HepG2 (cell line): ENCODE measurements around the gene MOAP1. TPM values are rescaled to one million over a fixed set of nuclear protein-coding genes. Genes with fewer than 3 reads are reported as not detected.

Source experiments
- ATF7-NPFF ChIP-seq: sonication (generic); formaldehyde crosslinking; IDR thresholded peaks from 2 replicates; pipeline ENCODE4 v1.8.1; 2023; ENCODE audit warnings: mild to moderate bottlenecking, low read depth, missing genetic modification reagents, moderate library complexity
- EHMT2 ChIP-seq: fragments of 200-600 bp; sonication (generic); IDR thresholded peaks from 2 replicates; pipeline ENCODE4 v1.7.0; 2017; ENCODE audit warnings: antibody characterized with exemption, low read depth, low read length, borderline replicate concordance
- ETV6 ChIP-seq: sonication (generic); formaldehyde crosslinking; conservative IDR thresholded peaks from 2 replicates; pipeline ENCODE4 v1.4.0; 2020; ENCODE audit warnings: missing genetic modification reagents
- FOXM1 ChIP-seq: sonication (generic); formaldehyde crosslinking; IDR thresholded peaks from 2 replicates; pipeline ENCODE4 v1.5.0; 2020; ENCODE audit warnings: missing genetic modification reagents
- GLI4 ChIP-seq: sonication (generic); formaldehyde crosslinking; IDR thresholded peaks from 2 replicates; pipeline ENCODE4 v1.5.1; 2020; ENCODE audit warnings: missing genetic modification reagents, mild to moderate bottlenecking, moderate library complexity, borderline replicate concordance
- HNRNPL ChIP-seq: fragments of 200-400 bp; formaldehyde crosslinking; IDR thresholded peaks from 2 replicates; pipeline ENCODE4 v1.6.1; 2017; ENCODE audit warnings: mild to moderate bottlenecking, low read depth, low read length
- KDM4B ChIP-seq: sonication (generic); formaldehyde crosslinking; IDR thresholded peaks from 2 replicates; pipeline ENCODE4 v1.4.0; 2020; ENCODE audit warnings: missing genetic modification reagents
- KDM5A ChIP-seq: fragments of 200-600 bp; sonication (generic); IDR thresholded peaks from 2 replicates; pipeline ENCODE4 v1.7.0; 2018; ENCODE audit warnings: antibody characterized with exemption, mild to moderate bottlenecking, low read length, borderline replicate concordance
- KLF16 ChIP-seq, 2 experiments: sonication (generic) in 1 of 2; formaldehyde crosslinking in 1 of 2; IDR thresholded peaks; 2 replicates each; pipeline versions ENCODE4 v1.6.1 to v1.8.0; 2016 to 2023; ENCODE audit warnings: missing genetic modification reagents in 2 of 2, missing compliant biosample characterization in 1 of 2
- MIXL1 ChIP-seq: IDR thresholded peaks from 2 replicates; pipeline ENCODE4 v1.6.1; 2016
- MTA3 ChIP-seq: sonication (generic); formaldehyde crosslinking; IDR thresholded peaks from 2 replicates; pipeline ENCODE4 v1.4.0; 2020; ENCODE audit warnings: missing genetic modification reagents
- RBAK ChIP-seq: sonication (generic); formaldehyde crosslinking; IDR thresholded peaks from 2 replicates; pipeline ENCODE4 v1.5.1; 2020; ENCODE audit warnings: mild to moderate bottlenecking, missing genetic modification reagents
- RELA ChIP-seq: sonication (generic); formaldehyde crosslinking; IDR thresholded peaks from 2 replicates; pipeline ENCODE4 v1.4.0; 2020; ENCODE audit warnings: missing genetic modification reagents
- SAP130 ChIP-seq: IDR thresholded peaks from 2 replicates; pipeline ENCODE4 v1.6.1; 2016; ENCODE audit warnings: low read depth
- SIX4 ChIP-seq: sonication (generic); formaldehyde crosslinking; IDR thresholded peaks from 2 replicates; pipeline ENCODE4 v1.4.0; 2020; ENCODE audit warnings: missing genetic modification reagents
- SOX6 ChIP-seq, 2 experiments: fragments of 450-650 bp in 1 of 2; sonication (generic) in 1 of 2; formaldehyde crosslinking in 1 of 2; IDR thresholded peaks; 2 replicates each; pipeline versions ENCODE4 v1.4.0 to v1.6.1; 2017 to 2020; ENCODE audit warnings: antibody characterized with exemption in 1 of 2, mild to moderate bottlenecking in 1 of 2, missing genetic modification reagents in 1 of 2
- SPEN ChIP-seq: sonication (generic); formaldehyde crosslinking; IDR thresholded peaks from 2 replicates; pipeline ENCODE4 v1.5.1; 2020; ENCODE audit warnings: low read depth, mild to moderate bottlenecking, missing genetic modification reagents
- TSC22D2 ChIP-seq: sonication (generic); formaldehyde crosslinking; IDR thresholded peaks from 2 replicates; pipeline ENCODE4 v1.5.1; 2020; ENCODE audit warnings: missing genetic modification reagents, mild to moderate bottlenecking, borderline replicate concordance
- ZBTB20 ChIP-seq: sonication (generic); formaldehyde crosslinking; IDR thresholded peaks from 2 replicates; pipeline ENCODE4 v1.8.1; 2023; ENCODE audit warnings: missing genetic modification reagents, low read depth, mild to moderate bottlenecking, borderline replicate concordance
- ZBTB7A ChIP-seq: sonication (generic); formaldehyde crosslinking; IDR thresholded peaks from 2 replicates; pipeline ENCODE4 v1.8.0; 2022; ENCODE audit warnings: mild to moderate bottlenecking, missing genetic modification reagents
- ZNF121 ChIP-seq: sonication (generic); formaldehyde crosslinking; IDR thresholded peaks from 2 replicates; pipeline ENCODE4 v1.5.0; 2020; ENCODE audit warnings: mild to moderate bottlenecking, missing genetic modification reagents
- ZNF235 ChIP-seq: sonication (generic); formaldehyde crosslinking; IDR thresholded peaks from 2 replicates; pipeline ENCODE4 v1.8.1; 2023; ENCODE audit warnings: mild to moderate bottlenecking, missing genetic modification reagents, borderline replicate concordance
- ZNF382 ChIP-seq: sonication (generic); formaldehyde crosslinking; IDR thresholded peaks from 2 replicates; pipeline ENCODE4 v1.5.0; 2020; ENCODE audit warnings: missing genetic modification reagents, mild to moderate bottlenecking, borderline replicate concordance
- ZNF441 ChIP-seq: sonication (generic); formaldehyde crosslinking; IDR thresholded peaks from 2 replicates; pipeline ENCODE4 v1.7.0; 2021; ENCODE audit warnings: missing genetic modification reagents, borderline replicate concordance
- ZNF460 ChIP-seq: sonication (generic); formaldehyde crosslinking; IDR thresholded peaks from 2 replicates; pipeline ENCODE4 v1.5.1; 2020; ENCODE audit warnings: missing genetic modification reagents, mild to moderate bottlenecking, borderline replicate concordance
- ZNF563 ChIP-seq: sonication (generic); formaldehyde crosslinking; IDR thresholded peaks from 2 replicates; pipeline ENCODE4 v1.8.0; 2022; ENCODE audit warnings: mild to moderate bottlenecking, moderate library complexity, missing genetic modification reagents
- ZNF841 ChIP-seq: sonication (generic); formaldehyde crosslinking; IDR thresholded peaks from 2 replicates; pipeline ENCODE4 v1.8.1; 2023; ENCODE audit warnings: missing genetic modification reagents, borderline replicate concordance
- polyA plus RNA-seq, 8 experiments: library from polyadenylated mRNA; depleted of rRNA in 3 of 8; stranded (reverse) in 7 of 8; unstranded in 1 of 8; fragments of >200 nt; fragmentation: Illumina TruSeq in 4 of 8; extraction: Trizol in 4 of 8; gene quantifications; 2 replicates each; pipeline versions ENCODE4 v1.2.1 to v1.2.3, GENCODE V29; 2011 to 2016; ENCODE audit warnings: low read depth in 4 of 8, missing spikeins in 1 of 8, mixed read lengths in 1 of 8; ENCODE audit not compliant: insufficient read depth in 1 of 8
- total RNA-seq, 5 experiments: library from RNA; depleted of rRNA; stranded (reverse); fragments of >200 nt; fragmentation: Illumina TruSeq; extraction: Trizol; gene quantifications; 2 replicates each; pipeline ENCODE4 v1.2.3, GENCODE V29; 2016; ENCODE audit warnings: low read depth in 1 of 5
- TF ChIP-seq, protein P1 (sequence below): sonication (generic); formaldehyde crosslinking; IDR thresholded peaks from 2 replicates; pipeline ENCODE4 v1.8.0; 2022; ENCODE audit warnings: mild to moderate bottlenecking, missing genetic modification reagents
- TF ChIP-seq, protein P2 (sequence below): sonication (generic); formaldehyde crosslinking; IDR thresholded peaks from 2 replicates; pipeline ENCODE4 v1.5.0; 2020; ENCODE audit warnings: missing genetic modification reagents

MOAP1 gene
- total and polyA plus RNA-seq, 2 of the 13 experiments (the other 11 are each of a cell fraction or from before 2014, with no cell fraction given) = 14.6 to 47.0 TPM

DNA sequence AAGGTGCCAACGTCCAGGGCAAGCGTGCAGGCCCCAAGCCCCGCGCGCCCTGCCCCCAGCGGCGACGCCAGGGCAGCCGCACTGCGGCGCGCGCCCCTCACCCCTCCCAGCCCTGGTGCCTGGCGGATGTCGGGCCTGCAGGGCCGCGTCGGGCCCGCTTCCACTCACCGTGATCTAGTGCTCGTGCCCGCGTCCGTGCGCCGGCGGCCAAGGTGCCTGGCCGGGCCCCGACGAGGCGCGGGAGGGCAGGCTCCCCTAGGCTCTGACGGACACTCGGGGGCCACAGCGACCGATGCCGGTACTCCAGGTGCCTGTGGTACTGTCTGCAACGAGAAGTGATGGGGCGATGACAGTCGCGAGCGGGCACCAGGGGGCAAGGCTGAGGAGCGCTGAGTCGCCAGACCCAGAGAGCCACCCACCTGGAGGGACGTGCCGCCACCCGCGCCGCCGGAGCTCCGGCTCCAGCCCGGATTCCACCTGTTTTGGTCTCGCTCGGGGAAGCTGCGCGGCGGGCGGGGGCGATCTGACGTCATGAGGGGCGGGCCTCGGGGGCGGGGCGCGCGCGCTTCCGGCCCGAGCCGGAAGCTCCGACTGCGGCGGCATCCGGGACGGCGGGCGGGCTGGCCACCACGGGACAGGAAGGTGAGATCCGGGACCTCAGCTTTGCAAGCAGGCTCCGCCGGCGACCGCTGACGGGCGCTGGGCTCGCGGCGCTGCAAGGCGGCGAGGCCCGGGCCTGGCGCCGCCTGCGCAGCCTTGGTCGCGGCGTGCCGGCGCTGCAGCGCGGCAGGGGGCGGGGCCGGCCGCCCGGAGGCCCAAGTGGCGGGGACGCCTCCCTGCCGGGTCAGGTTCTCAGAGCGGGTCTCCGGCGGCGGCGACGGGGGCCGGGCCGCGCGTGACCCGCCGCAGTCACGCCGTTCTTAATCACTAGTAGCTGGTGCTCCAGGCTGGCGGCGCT lies at the start of gene MOAP1, which contains the start of gene LYSET (continued):
- TF ChIP-seq ZNF235 (CRISPR knock-in tag) (no peak), RBAK (CRISPR knock-in tag) (no peak), FOXM1 (CRISPR knock-in tag) (no peak), ZNF382 (CRISPR knock-in tag) (no peak), ZNF841 (CRISPR knock-in tag) (no peak; the same call in 1 of the 2 replicates), SAP130 (CRISPR knock-in tag) (peak; percentile 80), ZNF563 (CRISPR knock-in tag) (peak; percentile 89), MTA3 (no peak; the same call in 1 of the 2 replicates), SOX6 (IDR thresholded peaks at IDR 0.05) (no peak), SOX6 (CRISPR knock-in tag; IDR thresholded peaks at IDR 0.05) (peak; percentile 36), ETV6 (CRISPR knock-in tag) (0 out of 2 replicates have a peak, but pooled peaks have one; percentile 16), KDM4B (CRISPR knock-in tag) (no peak), EHMT2 (no peak), KDM5A (peak; percentile 85; the same call in 1 of the 2 replicates), TSC22D2 (CRISPR knock-in tag) (peak; percentile 43; the same call in 1 of the 2 replicates), ZBTB20 (CRISPR knock-in tag) (peak; percentile 20; the same call in 1 of the 2 replicates), GLI4 (CRISPR knock-in tag) (peak; percentile 56), ZNF441 (CRISPR knock-in tag) (no peak; the same call in 1 of the 2 replicates), ZBTB7A (CRISPR knock-in tag) (no peak), HNRNPL (no peak), SPEN (CRISPR knock-in tag) (peak; percentile 82), ATF7-NPFF (CRISPR knock-in tag) (no peak; the same call in 1 of the 2 replicates), KLF16 (CRISPR knock-in tag; IDR thresholded peaks at IDR 0.05) (peak in 1 of 2 experiments; percentile 58; a peak in 1 of 4 replicates), ZNF121 (CRISPR knock-in tag) (peak; percentile 69; the same call in 1 of the 2 replicates), RELA (no peak), SIX4 (no peak), MIXL1 (CRISPR knock-in tag) (peak; percentile 19; the same call in 1 of the 2 replicates), ZNF460 (CRISPR knock-in tag) (no peak)
- TF ChIP-seq, protein P1, sequence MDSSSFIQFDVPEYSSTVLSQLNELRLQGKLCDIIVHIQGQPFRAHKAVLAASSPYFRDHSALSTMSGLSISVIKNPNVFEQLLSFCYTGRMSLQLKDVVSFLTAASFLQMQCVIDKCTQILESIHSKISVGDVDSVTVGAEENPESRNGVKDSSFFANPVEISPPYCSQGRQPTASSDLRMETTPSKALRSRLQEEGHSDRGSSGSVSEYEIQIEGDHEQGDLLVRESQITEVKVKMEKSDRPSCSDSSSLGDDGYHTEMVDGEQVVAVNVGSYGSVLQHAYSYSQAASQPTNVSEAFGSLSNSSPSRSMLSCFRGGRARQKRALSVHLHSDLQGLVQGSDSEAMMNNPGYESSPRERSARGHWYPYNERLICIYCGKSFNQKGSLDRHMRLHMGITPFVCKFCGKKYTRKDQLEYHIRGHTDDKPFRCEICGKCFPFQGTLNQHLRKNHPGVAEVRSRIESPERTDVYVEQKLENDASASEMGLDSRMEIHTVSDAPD (CRISPR knock-in tag) = no peak
- TF ChIP-seq, protein P2, sequence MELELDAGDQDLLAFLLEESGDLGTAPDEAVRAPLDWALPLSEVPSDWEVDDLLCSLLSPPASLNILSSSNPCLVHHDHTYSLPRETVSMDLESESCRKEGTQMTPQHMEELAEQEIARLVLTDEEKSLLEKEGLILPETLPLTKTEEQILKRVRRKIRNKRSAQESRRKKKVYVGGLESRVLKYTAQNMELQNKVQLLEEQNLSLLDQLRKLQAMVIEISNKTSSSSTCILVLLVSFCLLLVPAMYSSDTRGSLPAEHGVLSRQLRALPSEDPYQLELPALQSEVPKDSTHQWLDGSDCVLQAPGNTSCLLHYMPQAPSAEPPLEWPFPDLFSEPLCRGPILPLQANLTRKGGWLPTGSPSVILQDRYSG (CRISPR knock-in tag) = peak; percentile 94
